GM12891 (cell line): ENCODE data around the gene ELAC1.

Experiments
- POLR2A ChIP-seq: IDR thresholded peaks from 2 replicates; pipeline ENCODE4 v1.6.1; 2011; ENCODE audit warnings: low read depth, low read length, control low read depth
- POLR2AphosphoS5 ChIP-seq: IDR thresholded peaks from 2 replicates; pipeline ENCODE4 v1.6.1; 2011; ENCODE audit warnings: low read depth, low read length, control low read depth
- POU2F2 ChIP-seq: IDR thresholded peaks from 2 replicates; pipeline ENCODE4 v1.6.1; 2011; ENCODE audit warnings: low read depth, mild to moderate bottlenecking, control low read depth, low read length, moderate library complexity
- SPI1 ChIP-seq: IDR thresholded peaks from 2 replicates; pipeline ENCODE4 v1.6.1; 2011; ENCODE audit warnings: low read depth, low read length, control low read depth
- TAF1 ChIP-seq: IDR thresholded peaks from 2 replicates; pipeline ENCODE4 v1.6.1; 2011; ENCODE audit warnings: low read depth, low read length, control low read depth

DNA sequence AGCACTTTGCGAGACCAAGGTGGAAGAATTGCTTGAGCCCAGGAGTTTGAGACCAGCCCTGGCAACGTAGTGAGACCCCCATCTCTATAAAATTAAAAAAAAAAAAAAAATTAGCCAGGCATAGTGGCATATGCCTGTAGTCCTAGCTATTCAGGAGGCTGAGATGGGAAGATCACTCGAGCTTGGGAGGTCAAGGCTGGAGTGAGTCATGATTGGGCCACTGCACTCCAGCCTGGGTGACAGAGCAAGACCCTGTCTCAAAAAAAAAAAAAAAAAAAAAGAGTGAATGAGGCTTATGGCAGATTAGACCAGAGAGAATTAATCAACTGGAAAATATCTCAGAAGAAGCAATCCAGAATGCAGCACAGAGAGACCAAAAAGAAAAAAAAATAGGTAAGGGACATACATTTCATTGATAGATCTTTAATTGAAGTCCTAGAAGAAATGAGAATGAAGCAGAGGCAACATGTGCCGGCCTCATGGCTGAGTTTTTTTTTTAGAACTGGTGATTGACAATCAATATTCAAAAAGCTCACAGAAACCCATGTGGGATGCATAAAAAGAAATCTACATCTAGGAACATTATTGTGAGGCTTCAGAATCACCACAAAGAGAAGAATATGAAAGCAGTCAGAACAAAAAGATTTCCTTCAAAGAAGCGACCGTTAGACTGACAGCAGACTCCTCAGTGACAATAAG lies 32.2 kb upstream of the ELAC1 start:
- TF ChIP-seq SPI1 (no peak), POLR2AphosphoS5 (no peak), POLR2A (no peak), TAF1 (no peak), POU2F2 (no peak)
